ENCODE results near the gene EFCAB6.

Gene EFCAB6

GRCh38 chr22:43483266-43483665 lies 328.8 kb downstream of the EFCAB6 start:
- in situ Hi-C loops (cut with MboI; ENCODE audit: low pct_unique_long_range_greater_than_20kb, low sequenced_read_pairs): no loop called here
- no peak for DNase-seq

GRCh38 chr22:43482318-43482625 lies 329.8 kb downstream of the EFCAB6 start:
- in situ Hi-C loops (cut with MboI; ENCODE audit: low pct_unique_long_range_greater_than_20kb, low sequenced_read_pairs): no loop called here

GRCh38 chr22:43481568-43482317 lies 330.4 kb downstream of the EFCAB6 start:
- peak; percentile 57 for DNase-seq
- in situ Hi-C loops (cut with MboI; ENCODE audit: low pct_unique_long_range_greater_than_20kb, low sequenced_read_pairs): no loop called here

More at GRCh38 chr22:43482318-43482625, 329.8 kb downstream of the EFCAB6 start:
- DNase-seq: no peak

DNA sequence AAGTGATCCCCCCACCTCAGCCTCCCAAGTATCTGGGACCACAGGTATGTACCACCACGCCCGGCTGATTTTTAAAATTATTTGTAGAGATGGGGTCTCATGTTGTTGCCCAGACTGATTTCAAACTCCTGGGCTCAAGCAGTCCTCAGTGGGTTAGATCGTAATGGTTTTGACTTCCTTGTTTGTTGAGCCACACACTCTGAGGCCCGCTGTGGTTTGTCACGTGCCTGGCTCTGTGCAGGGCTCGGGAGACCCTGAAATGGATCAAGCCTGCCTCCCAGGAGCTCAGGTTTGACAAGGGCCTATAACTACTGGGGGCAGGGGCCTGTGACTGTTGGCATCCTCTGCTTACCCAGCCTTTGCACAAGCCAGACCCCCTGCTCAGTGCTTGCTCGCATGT lies 332.1 kb downstream of the EFCAB6 start:
- in situ Hi-C loops (cut with MboI; ENCODE audit: low pct_unique_long_range_greater_than_20kb, low sequenced_read_pairs): no loop called here
- DNase-seq: peak; percentile 24

- DNase-seq: no peak
- in situ Hi-C loops (cut with MboI; ENCODE audit: low pct_unique_long_range_greater_than_20kb, low sequenced_read_pairs): no loop called here
These were observed 332.7 kb downstream of the EFCAB6 start for GRCh38 chr22:43479301-43479950.
